GM23338 (cell line): ENCODE measurements around the gene TTC39B. TPM values are rescaled to one million over a fixed set of nuclear protein-coding genes. Genes with fewer than 3 reads are reported as not detected.

ENCODE experiments used
- ATAC-seq: fragments of 200-7000 bp; cut with Tn5 transposase; 3 replicates; pipeline ENCODE4 v1.9.1; 2020
- DNase-seq: peaks from one replicate; pipeline ENCODE4 v3.0.0-alpha.2; 2015; ENCODE audit warnings: low spot score
- H2AFZ ChIP-seq: fragments of 200-600 bp; sonication (generic); 2 replicates; pipeline ENCODE4 v1.8.0; 2016; ENCODE audit warnings: antibody characterized with exemption, mild to moderate bottlenecking, moderate library complexity
- H3F3A ChIP-seq: fragments of 200-600 bp; sonication (generic); replicated peaks from 2 replicates; pipeline ENCODE4 v1.8.0; 2017; ENCODE audit warnings: antibody characterized with exemption, mixed run types, low read depth
- H3K27ac ChIP-seq: fragments of 200-600 bp; sonication (generic); 2 replicates; pipeline ENCODE4 v1.6.1; 2016; ENCODE audit warnings: low read depth
- H3K27me3 ChIP-seq: fragments of 200-600 bp; sonication (generic); 2 replicates; pipeline ENCODE4 v1.8.0; 2016; ENCODE audit warnings: mild to moderate bottlenecking, mixed run types, moderate library complexity; ENCODE audit not compliant: insufficient read depth
- H3K36me3 ChIP-seq: fragments of 200-600 bp; sonication (generic); 2 replicates; pipeline ENCODE4 v1.8.0; 2016; ENCODE audit warnings: mild to moderate bottlenecking; ENCODE audit not compliant: insufficient read depth
- H3K4me1 ChIP-seq: fragments of 200-600 bp; sonication (generic); 2 replicates; pipeline ENCODE4 v1.8.0; 2016; ENCODE audit warnings: mild to moderate bottlenecking, moderate library complexity; ENCODE audit not compliant: insufficient read depth
- H3K4me2 ChIP-seq: fragments of 200-600 bp; sonication (generic); 2 replicates; pipeline ENCODE4 v1.7.1; 2017; ENCODE audit warnings: mixed run types
- H3K4me3 ChIP-seq: fragments of 200-600 bp; sonication (generic); 2 replicates; pipeline ENCODE4 v1.6.1; 2016; ENCODE audit warnings: mixed run types
- H3K79me2 ChIP-seq: fragments of 200-600 bp; sonication (generic); replicated peaks from 2 replicates; pipeline ENCODE4 v1.8.0; 2017; ENCODE audit warnings: mild to moderate bottlenecking; ENCODE audit not compliant: insufficient read depth
- H3K9me2 ChIP-seq: fragments of 200-600 bp; sonication (generic); 2 replicates; pipeline ENCODE4 v1.8.0; 2017; ENCODE audit not compliant: insufficient read depth
- H4K20me1 ChIP-seq: fragments of 200-600 bp; sonication (generic); replicated peaks from 2 replicates; pipeline ENCODE4 v1.8.0; 2017; ENCODE audit warnings: mild to moderate bottlenecking; ENCODE audit not compliant: insufficient read depth
- H3K27ac Mint-ChIP-seq: 2 replicates; pipeline ENCODE4 v1.8.0; 2020; ENCODE audit warnings: inconsistent platforms, mild to moderate bottlenecking, moderate library complexity, mixed read lengths
- H3K27me3 Mint-ChIP-seq: 3 replicates; pipeline ENCODE4 v1.8.0; 2022; ENCODE audit warnings: low read depth, mild to moderate bottlenecking, moderate library complexity, mixed read lengths, inconsistent platforms; ENCODE audit not compliant: insufficient read depth, poor library complexity
- H3K36me3 Mint-ChIP-seq: 3 replicates; pipeline ENCODE4 v1.8.0; 2021; ENCODE audit warnings: low read depth, mild to moderate bottlenecking, inconsistent platforms, moderate library complexity, mixed read lengths
- H3K4me1 Mint-ChIP-seq: 3 replicates; pipeline ENCODE4 v1.8.0; 2020; ENCODE audit warnings: mild to moderate bottlenecking, inconsistent platforms, mixed read lengths
- H3K4me3 Mint-ChIP-seq: 3 replicates; pipeline ENCODE4 v1.8.0; 2021; ENCODE audit warnings: moderate library complexity, mild to moderate bottlenecking, inconsistent platforms, mixed read lengths
- H3K9me3 Mint-ChIP-seq: 3 replicates; pipeline ENCODE4 v1.8.0; 2020; ENCODE audit warnings: moderate library complexity, mild to moderate bottlenecking, inconsistent platforms, mixed read lengths
- CREB1 ChIP-seq: fragments of 250-450 bp; sonication (Bioruptor Pico); IDR thresholded peaks from 2 replicates; pipeline ENCODE4 v1.5.0; 2020; ENCODE audit warnings: low read depth, mild to moderate bottlenecking, moderate library complexity
- ETS1 ChIP-seq: IDR thresholded peaks from 2 replicates; pipeline ENCODE4 v1.6.1; 2016; ENCODE audit warnings: antibody characterized with exemption
- EZH2phosphoT487 ChIP-seq: fragments of 200-600 bp; sonication (generic); IDR thresholded peaks from one replicate; pipeline ENCODE4 v1.8.1; 2018; ENCODE audit warnings: antibody characterized with exemption; ENCODE audit not compliant: unreplicated experiment
- NANOG ChIP-seq: IDR thresholded peaks from 2 replicates; pipeline ENCODE4 v1.6.1; 2016; ENCODE audit warnings: antibody characterized with exemption, borderline replicate concordance
- REST ChIP-seq: IDR thresholded peaks from one replicate; pipeline ENCODE4 v1.6.1; 2018; ENCODE audit warnings: antibody characterized with exemption; ENCODE audit not compliant: unreplicated experiment
- STAT1 ChIP-seq: IDR thresholded peaks from one replicate; pipeline ENCODE4 v1.6.1; 2016; ENCODE audit warnings: antibody characterized with exemption; ENCODE audit not compliant: unreplicated experiment
- ZNF331 ChIP-seq: fragments of 250-450 bp; sonication (Bioruptor Pico); IDR thresholded peaks from 2 replicates; pipeline ENCODE4 v1.5.0; 2020; ENCODE audit warnings: low read depth, mild to moderate bottlenecking, moderate library complexity
- polyA plus RNA-seq: library from polyadenylated mRNA; unstranded; fragments of >200 nt; fragmentation: Nextera tagmentation; extraction: Ambion mirVana; gene quantifications from 2 replicates; pipeline ENCODE4 v1.2.1, GENCODE V29; 2016
- total RNA-seq: library from RNA; depleted of rRNA; stranded (reverse); fragments of >200 nt; shearing (Covaris generic); gene quantifications from 2 replicates; pipeline ENCODE4 v1.2.3, GENCODE V29; 2014

TTC39B gene
- total and polyA plus RNA-seq, 2 experiments from 2014 or later, result 2.8 to 11.1 TPM

- no peak for TF ChIP-seq ETS1
- no peak for TF ChIP-seq NANOG
- no peak for TF ChIP-seq CREB1 (CRISPR knock-in tag)
- TF ChIP-seq EZH2phosphoT487, result no peak
- no peak for TF ChIP-seq STAT1
- no peak for TF ChIP-seq REST
Measured at GRCh38 chr9:15246243-15246642, 60.8 kb downstream of the TTC39B start (continued).

- H4K20me1 ChIP-seq, result no peaks in the 10 kb centered on the region
- H3K27me3 ChIP-seq, result no peaks in the 10 kb centered on the region
- no peak overlapping the region for H3K4me2 ChIP-seq
- peaks cover 33% of the 10 kb centered on the region for H3K4me1 ChIP-seq
- H3K27ac ChIP-seq, result no peak overlapping the region
- no peak for DNase-seq
- peaks cover 5% of the 10 kb centered on the region; the same call in 1 of the 2 replicates for H3K9me2 ChIP-seq
- Mint-ChIP-seq H3K36me3 (no peaks in the 10 kb centered on the region; the same call in 1 of the 3 replicates), H3K27ac (peak overlapping the region; percentile 61; the same call in 1 of the 2 replicates), H3K27me3 (no peaks in the 10 kb centered on the region), H3K9me3 (no peaks in the 10 kb centered on the region), H3K4me3 (no peak overlapping the region), H3K4me1 (peaks cover 32% of the 10 kb centered on the region)
- no peak overlapping the region for H2AFZ ChIP-seq
- H3K36me3 ChIP-seq, result no peaks in the 10 kb centered on the region
- H3K79me2 ChIP-seq, result peaks cover 6% of the 10 kb centered on the region; the same call in 1 of the 2 replicates
- no peak overlapping the region for H3K4me3 ChIP-seq
- H3F3A ChIP-seq, result no peaks in the 10 kb centered on the region
- ATAC-seq, result no peak
- TF ChIP-seq REST (no peak), ZNF331 (no peak), STAT1 (no peak)
Measured at GRCh38 chr9:15244001-15244441, 63.0 kb downstream of the TTC39B start.
